ENCODE results near the gene TXNDC2. TPM values are rescaled to one million over a fixed set of nuclear protein-coding genes. Genes with fewer than 3 reads are reported as not detected.

TXNDC2 gene
- total RNA-seq, 1 donor, result 0.36 TPM

DNA sequence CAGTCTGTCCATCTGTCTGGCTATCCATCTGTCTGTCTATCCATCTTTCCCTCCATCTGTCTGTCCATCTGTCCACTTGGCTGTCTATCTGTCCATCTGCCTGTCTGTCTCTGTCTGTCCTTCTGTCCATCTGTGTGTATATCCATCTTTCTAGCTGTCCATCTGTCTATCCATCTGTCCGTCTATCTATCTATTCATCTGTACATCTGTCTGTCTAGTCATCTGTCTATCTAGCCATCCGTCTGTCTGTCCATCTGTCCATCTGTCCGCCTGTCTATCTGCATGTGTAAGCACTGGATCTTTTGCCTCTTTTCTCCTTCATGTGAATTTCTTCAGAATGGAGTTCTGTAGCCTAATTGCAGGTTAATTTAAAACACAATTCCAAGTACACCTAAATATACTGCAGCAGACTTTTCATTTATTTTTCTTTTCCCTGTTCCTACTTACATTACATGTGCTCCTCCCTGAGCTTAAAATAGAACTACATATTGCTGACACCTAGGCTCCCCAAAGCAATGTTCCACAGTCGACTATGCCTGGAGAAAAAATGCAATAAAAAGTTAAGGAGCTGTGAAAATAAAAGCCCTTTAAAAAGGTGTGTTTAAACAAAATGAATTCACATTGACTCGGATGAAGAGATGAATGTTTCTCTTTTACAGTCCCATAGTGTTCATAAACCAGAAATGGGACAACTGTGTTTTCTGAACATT is 37.4 kb upstream of the TXNDC2 start:
- TF ChIP-seq, protein P1, sequence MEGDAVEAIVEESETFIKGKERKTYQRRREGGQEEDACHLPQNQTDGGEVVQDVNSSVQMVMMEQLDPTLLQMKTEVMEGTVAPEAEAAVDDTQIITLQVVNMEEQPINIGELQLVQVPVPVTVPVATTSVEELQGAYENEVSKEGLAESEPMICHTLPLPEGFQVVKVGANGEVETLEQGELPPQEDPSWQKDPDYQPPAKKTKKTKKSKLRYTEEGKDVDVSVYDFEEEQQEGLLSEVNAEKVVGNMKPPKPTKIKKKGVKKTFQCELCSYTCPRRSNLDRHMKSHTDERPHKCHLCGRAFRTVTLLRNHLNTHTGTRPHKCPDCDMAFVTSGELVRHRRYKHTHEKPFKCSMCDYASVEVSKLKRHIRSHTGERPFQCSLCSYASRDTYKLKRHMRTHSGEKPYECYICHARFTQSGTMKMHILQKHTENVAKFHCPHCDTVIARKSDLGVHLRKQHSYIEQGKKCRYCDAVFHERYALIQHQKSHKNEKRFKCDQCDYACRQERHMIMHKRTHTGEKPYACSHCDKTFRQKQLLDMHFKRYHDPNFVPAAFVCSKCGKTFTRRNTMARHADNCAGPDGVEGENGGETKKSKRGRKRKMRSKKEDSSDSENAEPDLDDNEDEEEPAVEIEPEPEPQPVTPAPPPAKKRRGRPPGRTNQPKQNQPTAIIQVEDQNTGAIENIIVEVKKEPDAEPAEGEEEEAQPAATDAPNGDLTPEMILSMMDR (IDR thresholded peaks at IDR 0.05; ENCODE audit: extremely low read depth, low read depth, low read length), result no peak

DNA sequence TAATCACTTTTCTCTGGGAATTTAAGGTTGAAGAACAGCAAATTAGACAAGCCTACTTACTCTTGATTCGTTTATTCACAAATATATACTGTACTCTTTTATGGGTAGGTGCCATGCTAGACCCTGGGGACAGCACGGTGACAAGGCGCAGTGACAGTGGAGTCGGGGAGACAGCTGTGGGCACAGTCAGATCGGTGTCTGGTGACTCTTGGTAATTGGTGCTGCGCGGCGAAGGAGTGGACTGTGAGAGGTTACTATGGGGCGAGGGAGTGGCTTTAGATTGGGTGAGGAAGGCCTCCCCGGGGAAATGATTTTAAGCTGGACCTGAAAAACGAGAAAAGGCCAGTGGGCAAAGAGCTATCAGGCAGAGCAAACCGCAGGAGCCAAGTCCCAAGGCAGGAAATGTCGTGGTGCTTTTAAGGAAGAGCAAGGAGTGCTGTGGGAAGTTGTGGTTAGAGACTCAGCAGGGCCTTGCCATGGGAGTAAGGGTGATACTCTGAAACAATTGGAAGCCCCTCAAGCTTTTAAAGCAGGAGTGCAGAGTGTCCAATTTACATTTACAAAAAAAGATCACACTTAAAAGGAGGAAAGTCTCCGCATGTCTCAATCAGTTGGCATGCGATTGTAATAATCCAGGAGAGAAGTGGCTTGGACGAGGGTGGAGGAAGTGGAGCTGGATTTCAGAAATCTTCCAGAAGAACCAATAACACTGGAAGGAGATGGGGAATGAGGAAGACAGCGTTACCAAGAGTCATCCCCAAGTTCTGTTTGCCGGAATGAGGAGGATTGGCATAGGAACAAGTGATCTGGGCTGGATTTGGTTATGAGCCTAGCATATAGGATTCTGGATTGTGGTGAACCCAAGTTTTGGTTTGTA is 36.1 kb upstream of the TXNDC2 start:
- H4K20me1 ChIP-seq (ENCODE audit: insufficient read depth, low read length), result no peaks in the 10 kb centered on the region
- no peaks in the 10 kb centered on the region for H3K9me3 ChIP-seq (ENCODE audit: low read depth, low read length)
- peak overlapping the region; percentile 51 for H3K4me2 ChIP-seq (ENCODE audit: insufficient read depth, low read length)
- DNase-seq (ENCODE audit: insufficient read length, low spot score, missing footprints), result peak; percentile 37
- H3K79me2 ChIP-seq (ENCODE audit: insufficient read depth, low read length), result no peaks in the 10 kb centered on the region
- no peak overlapping the region for H3K4me3 ChIP-seq (ENCODE audit: insufficient read depth, low read length)
- TF ChIP-seq, protein P1 (IDR thresholded peaks at IDR 0.05; ENCODE audit: extremely low read depth, low read depth, low read length), result no peak
- H3K27ac ChIP-seq (ENCODE audit: low read depth, low read length), result peak overlapping the region; percentile 46
- peaks cover 22% of the 10 kb centered on the region for H3K4me1 ChIP-seq (ENCODE audit: insufficient read depth, low read length)
- no peaks in the 10 kb centered on the region for H3K27me3 ChIP-seq (ENCODE audit: insufficient read depth, low read length)
- H2AFZ ChIP-seq (ENCODE audit: low read length), result no peak overlapping the region
- peaks cover 9% of the 10 kb centered on the region for H3K36me3 ChIP-seq (ENCODE audit: insufficient read depth, low read length)

More for the DNA sequence above, 37.4 kb upstream of the TXNDC2 start:
- Histone ChIP-seq H3K36me3 (ENCODE audit: insufficient read depth, low read length) (peaks cover 9% of the 10 kb centered on the region), H3K4me2 (ENCODE audit: insufficient read depth, low read length) (no peak overlapping the region), H3K9me3 (ENCODE audit: low read depth, low read length) (no peaks in the 10 kb centered on the region), H3K4me1 (ENCODE audit: insufficient read depth, low read length) (peaks cover 22% of the 10 kb centered on the region), H3K27me3 (ENCODE audit: insufficient read depth, low read length) (no peaks in the 10 kb centered on the region), H3K79me2 (ENCODE audit: insufficient read depth, low read length) (no peaks in the 10 kb centered on the region), H2AFZ (ENCODE audit: low read length) (no peak overlapping the region), H4K20me1 (ENCODE audit: insufficient read depth, low read length) (no peaks in the 10 kb centered on the region), H3K27ac (ENCODE audit: low read depth, low read length) (no peak overlapping the region), H3K4me3 (ENCODE audit: insufficient read depth, low read length) (no peak overlapping the region)
- DNase-seq (ENCODE audit: insufficient read length, low spot score, missing footprints), result no peak

DNA sequence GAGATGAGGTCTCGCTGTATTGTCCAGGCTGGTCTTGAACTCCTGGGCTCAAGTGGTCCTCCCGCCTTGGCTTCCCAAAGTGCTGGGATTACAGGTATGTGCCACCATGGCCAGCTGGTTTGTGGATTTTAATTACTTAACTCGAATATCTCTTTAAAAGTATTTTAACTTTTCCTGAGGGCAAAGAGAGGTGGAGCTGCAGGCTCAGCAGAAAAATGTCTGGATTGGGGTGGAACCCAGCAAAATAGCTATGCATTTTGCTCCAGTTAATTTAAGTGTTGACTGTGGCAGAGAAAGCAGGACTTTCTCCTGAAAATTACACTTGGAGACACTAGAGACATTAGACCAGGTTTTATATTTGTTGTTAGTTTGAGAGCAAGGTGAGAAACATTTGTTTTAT is 35.5 kb upstream of the TXNDC2 start:
- no peak for DNase-seq (ENCODE audit: insufficient read length, low spot score, missing footprints)
- Histone ChIP-seq H3K4me3 (ENCODE audit: insufficient read depth, low read length) (no peak overlapping the region), H4K20me1 (ENCODE audit: insufficient read depth, low read length) (no peaks in the 10 kb centered on the region), H3K27me3 (ENCODE audit: insufficient read depth, low read length) (no peaks in the 10 kb centered on the region), H3K79me2 (ENCODE audit: insufficient read depth, low read length) (peaks cover under 1% of the 10 kb centered on the region), H3K36me3 (ENCODE audit: insufficient read depth, low read length) (peaks cover 9% of the 10 kb centered on the region), H3K9me3 (ENCODE audit: low read depth, low read length) (no peaks in the 10 kb centered on the region), H3K4me1 (ENCODE audit: insufficient read depth, low read length) (peaks cover 22% of the 10 kb centered on the region), H3K27ac (ENCODE audit: low read depth, low read length) (peak overlapping the region; percentile 46), H2AFZ (ENCODE audit: low read length) (no peak overlapping the region), H3K4me2 (ENCODE audit: insufficient read depth, low read length) (no peak overlapping the region)
- TF ChIP-seq, protein P1 (IDR thresholded peaks at IDR 0.05; ENCODE audit: extremely low read depth, low read depth, low read length), result no peak

DNA sequence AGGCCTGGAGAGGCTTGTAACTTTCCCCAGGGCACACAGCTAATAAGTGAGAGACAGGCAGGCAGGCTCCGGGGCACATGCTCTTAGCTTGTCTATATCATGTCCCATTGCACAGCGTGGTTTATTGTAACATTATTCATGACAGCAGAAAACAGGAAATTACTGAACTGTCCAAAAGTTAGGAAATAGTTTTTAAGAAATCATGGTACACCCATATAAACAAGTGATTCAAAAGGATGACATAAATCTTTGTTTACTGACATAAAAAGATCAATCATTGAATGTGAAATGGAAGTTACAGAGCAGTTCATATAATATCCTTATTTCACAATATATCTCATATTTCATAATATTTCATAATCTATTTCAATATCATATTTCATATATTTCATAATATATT is 34.3 kb upstream of the TXNDC2 start:
- Histone ChIP-seq H3K27ac (ENCODE audit: low read depth, low read length) (no peak overlapping the region), H3K4me3 (ENCODE audit: insufficient read depth, low read length) (no peak overlapping the region), H3K27me3 (ENCODE audit: insufficient read depth, low read length) (no peaks in the 10 kb centered on the region), H3K4me1 (ENCODE audit: insufficient read depth, low read length) (peaks cover 16% of the 10 kb centered on the region), H3K9me3 (ENCODE audit: low read depth, low read length) (no peaks in the 10 kb centered on the region), H3K36me3 (ENCODE audit: insufficient read depth, low read length) (peaks cover 9% of the 10 kb centered on the region), H3K79me2 (ENCODE audit: insufficient read depth, low read length) (peaks cover 3% of the 10 kb centered on the region), H3K4me2 (ENCODE audit: insufficient read depth, low read length) (no peak overlapping the region), H2AFZ (ENCODE audit: low read length) (no peak overlapping the region), H4K20me1 (ENCODE audit: insufficient read depth, low read length) (no peaks in the 10 kb centered on the region)
- no peak for DNase-seq (ENCODE audit: insufficient read length, low spot score, missing footprints)
- TF ChIP-seq, protein P1 (IDR thresholded peaks at IDR 0.05; ENCODE audit: extremely low read depth, low read depth, low read length), result no peak
